ENCODE data around the gene CDR2L. TPM values are rescaled to one million over a fixed set of nuclear protein-coding genes. Genes with fewer than 3 reads are reported as not detected.

The CDR2L gene
- total RNA-seq (10 to 100 TPM in 3 of 4 donors, 1 to 10 TPM in 1; 9.3 to 16.9 (median 10.3) TPM), polyA plus RNA-seq (1 to 10 TPM; 2.4 to 3.7 (median 3.0) TPM)

- peak within 1 kb of the TSS; percentile 53 to 95 (median 84) for H3K4me3 ChIP-seq
Observed at GRCh38 chr17:74987418-74987908, at the start of gene CDR2L. Gene CDR2L (plus strand): TSS chr17:74987632. CDS start chr17:74988044, 412 bp downstream.

GRCh38 chr17:74938194-74938950, 49.1 kb upstream of the CDR2L start:
- peaks cover 24 to 75% (median 50%) of the 10 kb centered on the region in 3 donors for H3K27me3 ChIP-seq
- TF ChIP-seq CTCF (IDR thresholded peaks at IDR 0.05) (no peak), EP300 (IDR thresholded peaks at IDR 0.05) (no peak), POLR2A (IDR thresholded peaks at IDR 0.05) (no peak), POLR2AphosphoS5 (IDR thresholded peaks at IDR 0.05) (no peak)
- peaks cover 0 to 13% (median 8%) of the 10 kb centered on the region in 4 donors for H3K4me1 ChIP-seq
- intact Hi-C loops (cut with DNase I): no loop called here
- no peaks in the 10 kb centered on the region for H3K36me3 ChIP-seq
- H3K9me3 ChIP-seq: no peaks in the 10 kb centered on the region
- H3K4me3 ChIP-seq: no peak overlapping the region
- H3K27ac ChIP-seq: no peak overlapping the region
- no peak for DNase-seq
- 72 to 75% methylated on average over 8 of the region's 8 CpGs for WGBS, 2 donors

More at GRCh38 chr17:74987418-74987908, at the start of gene CDR2L:
- Histone ChIP-seq H3K4me1 (peaks cover 0 to 34% (median 24%) of the 10 kb centered on the region in 4 donors), H3K27ac (peak within 1 kb of the TSS; percentile 91 to 98 (median 96)), H3K27me3 (no peaks in the 10 kb centered on the region), H3K36me3 (no peaks in the 10 kb centered on the region), H3K9me3 (no peaks in the 10 kb centered on the region)
- TF ChIP-seq CTCF (IDR thresholded peaks at IDR 0.05): no peak
- peak in 1 of 2 donors; percentile 28 for TF ChIP-seq POLR2A (IDR thresholded peaks at IDR 0.05)
- TF ChIP-seq EP300 (IDR thresholded peaks at IDR 0.05): no peak
- peak; percentile 82 to 95 (median 90) for TF ChIP-seq POLR2AphosphoS5 (IDR thresholded peaks at IDR 0.05)
- DNase-seq: peak; percentile 99
- 0% methylated on average over 51 of the region's 51 CpGs for WGBS, 2 donors
- intact Hi-C loops (cut with DNase I): loop anchor here (5.0 kb wide), 2 partner anchors 45 to 60 kb away; partner anchors contain the start of genes ATP5PD and KCTD2

GRCh38 chr17:74939534-74939933, 47.9 kb upstream of the CDR2L start:
- TF ChIP-seq CTCF (IDR thresholded peaks at IDR 0.05) (no peak), POLR2A (IDR thresholded peaks at IDR 0.05) (no peak), POLR2AphosphoS5 (IDR thresholded peaks at IDR 0.05) (no peak), EP300 (IDR thresholded peaks at IDR 0.05) (no peak)
- Histone ChIP-seq H3K36me3 (no peaks in the 10 kb centered on the region), H3K4me3 (no peak overlapping the region), H3K4me1 (peaks cover 0 to 13% (median 8%) of the 10 kb centered on the region in 4 donors), H3K9me3 (no peaks in the 10 kb centered on the region), H3K27me3 (peaks cover 22 to 72% (median 45%) of the 10 kb centered on the region in 3 donors), H3K27ac (no peak overlapping the region)
- DNase-seq: no peak
- WGBS, 2 donors: 48 to 55% methylated on average over 8 of the region's 8 CpGs
- intact Hi-C loops (cut with DNase I): no loop called here

GRCh38 chr17:74941128-74941725, 46.2 kb upstream of the CDR2L start:
- no peak for TF ChIP-seq CTCF (IDR thresholded peaks at IDR 0.05)
- Histone ChIP-seq H3K36me3 (no peaks in the 10 kb centered on the region), H3K27me3 (peaks cover 8 to 63% (median 29%) of the 10 kb centered on the region in 3 donors), H3K9me3 (no peaks in the 10 kb centered on the region), H3K4me3 (no peak overlapping the region), H3K4me1 (peaks cover 0 to 3% (median 1%) of the 10 kb centered on the region in 4 donors), H3K27ac (no peak overlapping the region)
- intact Hi-C loops (cut with DNase I): no loop called here
- 79 to 80% methylated on average over 21 of the region's 21 CpGs for WGBS, 2 donors
- DNase-seq: no peak
